IMR-90 (cell line): ENCODE measurements around the gene PTGER2. TPM values are rescaled to one million over a fixed set of nuclear protein-coding genes. Genes with fewer than 3 reads are reported as not detected.

Experiments
- ATAC-seq: fragments of 200-7000 bp; cut with Tn5 transposase; 2 replicates; pipeline ENCODE4 v1.9.1; 2020; ENCODE audit warnings: low read depth, mild to moderate bottlenecking, moderate library complexity
- BruUV-seq: library from RNA; stranded (reverse); fragments of 400-500 nt; replicated peaks from 2 replicates; lab custom pipeline; 2021; lab: Mats Ljungman, UMichigan
- CTCF ChIA-PET: fragments of 300-600 bp; formaldehyde crosslinking; extraction: SDS; loops from one replicate; lab custom pipeline; 2021; ENCODE audit warnings: antibody characterized with exemption; lab: Yijun Ruan, JAX
- POLR2A ChIA-PET: fragments of 300-600 bp; sonication (Branson Sonifier 250); formaldehyde crosslinking; loops from one replicate; lab custom pipeline; 2022; ENCODE audit warnings: antibody characterized with exemption; ENCODE audit not compliant: unreplicated experiment; lab: Charles Lee
- DNase-seq: peaks from one replicate; pipeline ENCODE4 v3.0.0; 2013
- H2AFZ ChIP-seq: replicated peaks from 2 replicates; pipeline ENCODE3; 2013; ENCODE audit warnings: low read length, mild to moderate bottlenecking; ENCODE audit not compliant: poor library complexity
- H2AK5ac ChIP-seq: 2 replicates; pipeline ENCODE4 v1.6.1; 2013; ENCODE audit warnings: low read depth, low read length, inconsistent platforms
- H2AK9ac ChIP-seq: replicated peaks from 2 replicates; pipeline ENCODE3; 2013; ENCODE audit warnings: mild to moderate bottlenecking, low read depth, low read length, moderate library complexity; ENCODE audit not compliant: poor library complexity
- H2BK120ac ChIP-seq: 2 replicates; pipeline ENCODE4 v1.6.1; 2013; ENCODE audit warnings: low read depth, low read length, inconsistent platforms
- H2BK15ac ChIP-seq: 3 replicates; pipeline ENCODE4 v1.6.1; 2013; ENCODE audit warnings: low read depth, low read length, inconsistent platforms
- H2BK20ac ChIP-seq: 2 replicates; pipeline ENCODE4 v1.6.1; 2013; ENCODE audit warnings: low read depth, mild to moderate bottlenecking, inconsistent platforms, low read length, moderate library complexity
- H2BK5ac ChIP-seq: 2 replicates; pipeline ENCODE4 v1.6.1; 2013; ENCODE audit warnings: mild to moderate bottlenecking, low read depth, low read length, inconsistent platforms; ENCODE audit not compliant: poor library complexity, severe bottlenecking
- H3K14ac ChIP-seq: replicated peaks from 2 replicates; pipeline ENCODE4 v1.6.1; 2013; ENCODE audit warnings: low read depth, low read length, inconsistent platforms
- H3K18ac ChIP-seq: 2 replicates; pipeline ENCODE4 v1.6.1; 2013; ENCODE audit warnings: low read depth, low read length, control low read depth
- H3K23ac ChIP-seq: 2 replicates; pipeline ENCODE4 v1.6.1; 2013; ENCODE audit warnings: low read depth, low read length, inconsistent platforms
- H3K27ac ChIP-seq: 2 replicates; pipeline ENCODE4 v1.5.1; 2013; ENCODE audit warnings: mild to moderate bottlenecking, control low read depth, low read length; ENCODE audit not compliant: insufficient read depth
- H3K27me3 ChIP-seq: 2 replicates; pipeline ENCODE4 v1.6.1; 2013; ENCODE audit warnings: low read length; ENCODE audit not compliant: control insufficient read depth, insufficient read depth
- H3K36me3 ChIP-seq: 2 replicates; pipeline ENCODE4 v1.6.1; 2013; ENCODE audit warnings: low read length, mixed read lengths; ENCODE audit not compliant: control insufficient read depth, insufficient read depth
- H3K4ac ChIP-seq: 2 replicates; pipeline ENCODE4 v1.6.1; 2013; ENCODE audit warnings: low read depth, low read length, inconsistent platforms
- H3K4me1 ChIP-seq: 2 replicates; pipeline ENCODE4 v1.6.1; 2013; ENCODE audit warnings: low read length, mixed read lengths; ENCODE audit not compliant: control insufficient read depth, insufficient read depth
- H3K4me2 ChIP-seq: 2 replicates; pipeline ENCODE4 v1.6.1; 2013; ENCODE audit warnings: low read depth, mild to moderate bottlenecking, control low read depth, low read length, moderate library complexity
- H3K4me3 ChIP-seq: 2 replicates; pipeline ENCODE4 v1.5.1; 2013; ENCODE audit warnings: low read depth, mild to moderate bottlenecking, control low read depth, low read length, moderate library complexity; ENCODE audit not compliant: insufficient read depth
- H3K56ac ChIP-seq: 2 replicates; pipeline ENCODE4 v1.6.1; 2013; ENCODE audit warnings: low read length, inconsistent platforms; ENCODE audit not compliant: insufficient read depth; ENCODE audit errors: extremely low read depth
- H3K79me1 ChIP-seq, 2 experiments: 2 replicates each; pipeline ENCODE4 v1.6.1; 2013; ENCODE audit warnings: low read length in 2 of 2, inconsistent platforms in 1 of 2, low read depth in 1 of 2
- H3K9ac ChIP-seq: 2 replicates; pipeline ENCODE4 v1.6.1; 2013; ENCODE audit warnings: low read depth, low read length, control low read depth
- H3K9me1 ChIP-seq: 2 replicates; pipeline ENCODE4 v1.6.1; 2013; ENCODE audit warnings: low read length, inconsistent platforms; ENCODE audit not compliant: insufficient read depth
- H3K9me3 ChIP-seq: 2 replicates; pipeline ENCODE4 v1.6.1; 2013; ENCODE audit warnings: low read length; ENCODE audit not compliant: control insufficient read depth, insufficient read depth
- H4K20me1 ChIP-seq: 2 replicates; pipeline ENCODE4 v1.6.1; 2013; ENCODE audit warnings: low read length, inconsistent platforms; ENCODE audit not compliant: insufficient read depth
- H4K5ac ChIP-seq: 2 replicates; pipeline ENCODE4 v1.6.1; 2013; ENCODE audit warnings: mild to moderate bottlenecking, low read depth, low read length, control low read depth
- H4K8ac ChIP-seq, 2 experiments: 2 replicates each; pipeline ENCODE4 v1.6.1; 2013; ENCODE audit warnings: low read depth in 2 of 2, low read length in 2 of 2, control low read depth in 1 of 2, inconsistent platforms in 1 of 2
- H4K91ac ChIP-seq: 2 replicates; pipeline ENCODE4 v1.6.1; 2013; ENCODE audit warnings: low read depth, low read length, inconsistent platforms; ENCODE audit not compliant: insufficient read depth
- CTCF ChIP-seq: conservative IDR thresholded peaks from 2 replicates; pipeline ENCODE4 v1.5.1; 2012; ENCODE audit warnings: mild to moderate bottlenecking, low read depth, low read length, improper control_type of control experiment
- MAFK ChIP-seq: IDR thresholded peaks from 2 replicates; pipeline ENCODE4 v1.6.1; 2012; ENCODE audit warnings: low read depth, low read length, improper control_type of control experiment
- MAZ ChIP-seq: IDR thresholded peaks from 2 replicates; pipeline ENCODE4 v1.6.1; 2012; ENCODE audit warnings: low read depth, mild to moderate bottlenecking, low read length, improper control_type of control experiment, moderate library complexity, borderline replicate concordance
- WGBS, 2 experiments: methylation state at CpG; one replicate each; pipeline versions ENCODE4 v1.1.5 to v1.1.7; 2013; ENCODE audit warnings: missing lambda C conversion rate in 2 of 2; ENCODE audit not compliant: insufficient read length in 1 of 2; ENCODE audit errors: extremely low coverage in 2 of 2; 5-methylcytosine and 5-hydroxymethylcytosine counted together
- dilution Hi-C: fragments of 300-500 bp; cut with HindIII; formaldehyde crosslinking; loops from one replicate; pipeline ENCODE4 v1.14.3; 2018; ENCODE audit warnings: low sequenced_read_pairs; ENCODE audit not compliant: unreplicated experiment
- in situ Hi-C: fragments of 300-500 bp; cut with MboI; formaldehyde crosslinking; loops from 3 replicates; pipeline ENCODE4 v1.14.3; 2019; ENCODE audit warnings: low sequenced_read_pairs, inconsistent platforms, mixed read lengths
- intact Hi-C: fragments of 100-400 bp; cut with micrococcal nuclease; formaldehyde crosslinking; loops from 2 replicates; pipeline ENCODE4 v1.10.0; 2022
- polyA plus RNA-seq, 3 experiments: library from polyadenylated mRNA; depleted of rRNA; stranded (reverse); fragments of >200 nt; gene quantifications; 2 replicates each; pipeline ENCODE4 v1.2.3, GENCODE V29; 2012; ENCODE audit warnings: low replicate concordance in 1 of 3
- total RNA-seq: library from RNA; depleted of rRNA; stranded (reverse); fragments of >200 nt; gene quantifications from 2 replicates; pipeline ENCODE4 v1.2.3, GENCODE V29; 2012

PTGER2 gene
- total and polyA plus RNA-seq, 2 of the 4 experiments (the other 2 are of a cell fraction), result 24.7 to 58.5 TPM

GRCh38 chr14:52338051-52338681 is 24.1 kb downstream of the PTGER2 start:
- Histone ChIP-seq H3K23ac (no peak overlapping the region), H4K91ac (no peak overlapping the region), H2BK20ac (peak overlapping the region; percentile 63), H3K36me3 (peaks cover 2% of the 10 kb centered on the region; the same call in 1 of the 2 replicates), H2BK120ac (peak overlapping the region; percentile 50; the same call in 1 of the 2 replicates), H2BK5ac (peak overlapping the region; percentile 33), H3K79me1 (peaks cover 0 to 9% of the 10 kb centered on the region in 2 experiments; a peak in 1 of 4 replicates), H4K8ac (no peak overlapping the region), H3K9ac (no peak overlapping the region), H3K18ac (peak overlapping the region; percentile 45; the same call in 1 of the 2 replicates), H3K4me3 (no peak overlapping the region), H2AFZ (no peak overlapping the region), H3K4ac (peak overlapping the region; percentile 39; the same call in 1 of the 2 replicates), H2AK5ac (0 out of 2 replicates have a peak overlapping the region, but pooled peaks have one; percentile 11), H4K5ac (no peak overlapping the region; the same call in 1 of the 2 replicates), H3K9me3 (no peaks in the 10 kb centered on the region), H3K14ac (no peak overlapping the region), H2AK9ac (no peak overlapping the region), H3K27me3 (no peaks in the 10 kb centered on the region), H2BK15ac (no peak overlapping the region; the same call in 2 of the 3 replicates), H3K4me1 (peaks cover 16% of the 10 kb centered on the region), H3K9me1 (peaks cover 14% of the 10 kb centered on the region), H3K4me2 (no peak overlapping the region), H4K20me1 (no peaks in the 10 kb centered on the region), H3K27ac (no peak overlapping the region), H3K56ac (no peak overlapping the region)
- dilution Hi-C loops (no loop called here), in situ Hi-C loops (no loop called here), intact Hi-C loops (no loop called here)
- POLR2A ChIA-PET, result no interaction called here
- WGBS, 2 experiments, result no CpG with 5 or more reads among the region's 1 CpG
- BruUV-seq, result no TSS peak
- ATAC-seq (peak; percentile 84), DNase-seq (peak; percentile 70)
- CTCF ChIA-PET, result no interaction called here
- TF ChIP-seq MAZ (no peak), MAFK (0 out of 2 replicates have a peak, but pooled peaks have one; percentile 4), CTCF (no peak)
